Erythroblast (primary cell): ENCODE measurements around the gene AAK1.

ENCODE experiments used
- GATA1 ChIP-seq: IDR thresholded peaks from 2 replicates; pipeline ENCODE4 v1.6.1; 2011; ENCODE audit warnings: low read depth, mild to moderate bottlenecking, control low read depth, low read length, moderate library complexity
- POLR2A ChIP-seq: IDR thresholded peaks from 2 replicates; pipeline ENCODE4 v1.6.1; 2011; ENCODE audit warnings: mild to moderate bottlenecking, low read length

GRCh38 chr2:69477627-69478026 lies 165.9 kb downstream of the AAK1 start:
- TF ChIP-seq POLR2A, result no peak
- TF ChIP-seq GATA1, result no peak
